HCT116 (cell line): Measurements from ENCODE around the gene ZNF516.

Source experiments
- POLR2A ChIP-seq: IDR thresholded peaks from 2 replicates; pipeline ENCODE4 v1.7.0; 2011; ENCODE audit warnings: borderline replicate concordance; ENCODE audit not compliant: insufficient read depth, insufficient read length; ENCODE audit errors: extremely low read depth
- ZNF274 ChIP-seq: fragments of 200-500 bp; sonication (Bioruptor generic); IDR thresholded peaks from 2 replicates; pipeline ENCODE4 v1.6.1; 2014; ENCODE audit warnings: mild to moderate bottlenecking, low read depth, low read length, inconsistent platforms
- TF ChIP-seq, protein P1 (sequence below): IDR thresholded peaks from 2 replicates; pipeline ENCODE4 v1.6.1; 2012
- TF ChIP-seq, protein P2 (sequence below): IDR thresholded peaks from 2 replicates; pipeline ENCODE4 v1.6.1; 2012; ENCODE audit warnings: low read depth

DNA sequence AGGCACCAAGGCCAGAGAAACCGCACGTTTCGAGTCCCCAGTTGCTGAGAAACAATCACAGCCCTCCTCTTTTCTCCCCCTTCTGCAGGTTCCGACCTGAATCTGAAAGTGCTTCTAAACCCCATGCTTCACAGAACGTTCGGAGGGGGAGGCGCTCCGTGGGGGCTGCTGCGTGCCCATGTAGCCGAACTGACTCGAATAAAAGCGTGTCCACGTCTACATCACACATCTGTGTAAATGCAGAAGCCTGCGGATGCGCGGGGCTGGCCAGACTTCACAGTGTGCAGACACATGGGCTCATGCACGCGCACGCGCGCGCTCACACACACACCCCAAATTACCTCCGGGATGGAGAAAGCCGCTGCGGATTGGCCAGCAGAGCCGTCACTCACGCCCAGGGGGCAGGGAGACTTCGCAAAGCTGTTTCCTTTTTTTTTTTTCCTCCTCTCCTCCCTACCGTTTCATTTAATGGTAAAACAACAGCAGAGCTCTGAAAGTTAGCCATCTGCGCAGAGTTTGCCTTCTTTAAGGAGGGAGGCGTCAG is 2.3 kb downstream of the ZNF516 start:
- TF ChIP-seq ZNF274, result no peak
- TF ChIP-seq, protein P1, sequence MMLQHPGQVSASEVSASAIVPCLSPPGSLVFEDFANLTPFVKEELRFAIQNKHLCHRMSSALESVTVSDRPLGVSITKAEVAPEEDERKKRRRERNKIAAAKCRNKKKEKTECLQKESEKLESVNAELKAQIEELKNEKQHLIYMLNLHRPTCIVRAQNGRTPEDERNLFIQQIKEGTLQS, result no peak
- peak; percentile 53 for TF ChIP-seq POLR2A
- TF ChIP-seq, protein P2, sequence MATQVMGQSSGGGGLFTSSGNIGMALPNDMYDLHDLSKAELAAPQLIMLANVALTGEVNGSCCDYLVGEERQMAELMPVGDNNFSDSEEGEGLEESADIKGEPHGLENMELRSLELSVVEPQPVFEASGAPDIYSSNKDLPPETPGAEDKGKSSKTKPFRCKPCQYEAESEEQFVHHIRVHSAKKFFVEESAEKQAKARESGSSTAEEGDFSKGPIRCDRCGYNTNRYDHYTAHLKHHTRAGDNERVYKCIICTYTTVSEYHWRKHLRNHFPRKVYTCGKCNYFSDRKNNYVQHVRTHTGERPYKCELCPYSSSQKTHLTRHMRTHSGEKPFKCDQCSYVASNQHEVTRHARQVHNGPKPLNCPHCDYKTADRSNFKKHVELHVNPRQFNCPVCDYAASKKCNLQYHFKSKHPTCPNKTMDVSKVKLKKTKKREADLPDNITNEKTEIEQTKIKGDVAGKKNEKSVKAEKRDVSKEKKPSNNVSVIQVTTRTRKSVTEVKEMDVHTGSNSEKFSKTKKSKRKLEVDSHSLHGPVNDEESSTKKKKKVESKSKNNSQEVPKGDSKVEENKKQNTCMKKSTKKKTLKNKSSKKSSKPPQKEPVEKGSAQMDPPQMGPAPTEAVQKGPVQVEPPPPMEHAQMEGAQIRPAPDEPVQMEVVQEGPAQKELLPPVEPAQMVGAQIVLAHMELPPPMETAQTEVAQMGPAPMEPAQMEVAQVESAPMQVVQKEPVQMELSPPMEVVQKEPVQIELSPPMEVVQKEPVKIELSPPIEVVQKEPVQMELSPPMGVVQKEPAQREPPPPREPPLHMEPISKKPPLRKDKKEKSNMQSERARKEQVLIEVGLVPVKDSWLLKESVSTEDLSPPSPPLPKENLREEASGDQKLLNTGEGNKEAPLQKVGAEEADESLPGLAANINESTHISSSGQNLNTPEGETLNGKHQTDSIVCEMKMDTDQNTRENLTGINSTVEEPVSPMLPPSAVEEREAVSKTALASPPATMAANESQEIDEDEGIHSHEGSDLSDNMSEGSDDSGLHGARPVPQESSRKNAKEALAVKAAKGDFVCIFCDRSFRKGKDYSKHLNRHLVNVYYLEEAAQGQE, result no peak
